Activated naive CD4-positive, alpha-beta T cell (primary cell): ENCODE data around the gene DPM3.
"Not testable (repeated sequence)": the region's sequence is repeated elsewhere in the genome, so short reads cannot be mapped to it uniquely, and the experiment has no call there.

ENCODE experiments used
- DNase-seq, 4 experiments: peaks; one replicate each; lab custom pipeline; 2025; lab: John Stamatoyannopoulos, UW

The DPM3 gene

GRCh38 chr1:155139895-155140629, at the start of gene DPM3:
TSS of gene DPM3 (minus strand) at chr1:155140531. CDS start at chr1:155140240, 291 bp downstream.
- peak; percentile 50 to 83 (median 76) for DNase-seq

- not testable (repeated sequence) for DNase-seq
Measured at GRCh38 chr1:155189926-155190325, 49.6 kb upstream of the DPM3 start.

DNA sequence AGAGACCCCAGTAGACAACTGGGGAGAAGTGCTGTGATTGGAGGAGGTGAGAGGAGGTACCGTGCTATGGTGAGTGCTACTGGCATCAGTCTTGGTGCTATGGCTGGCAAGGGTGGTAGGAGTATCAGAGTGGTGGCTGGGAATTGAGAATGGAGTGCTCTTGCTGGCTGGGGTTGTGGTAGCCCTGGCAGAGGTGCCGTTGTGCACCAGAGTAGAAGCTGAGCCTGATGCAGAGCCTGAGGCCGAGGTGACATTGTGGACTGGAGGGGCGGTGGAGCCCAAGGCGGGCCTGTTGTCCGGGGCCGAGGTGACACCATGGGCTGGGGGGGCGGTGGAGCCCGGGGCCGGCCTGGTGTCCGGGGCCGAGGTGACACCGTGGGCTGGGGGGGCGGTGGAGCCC, 47.9 kb upstream of the DPM3 start:
- no peak for DNase-seq

GRCh38 chr1:155187456-155187891, 47.1 kb upstream of the DPM3 start:
- DNase-seq = no peak

DNA sequence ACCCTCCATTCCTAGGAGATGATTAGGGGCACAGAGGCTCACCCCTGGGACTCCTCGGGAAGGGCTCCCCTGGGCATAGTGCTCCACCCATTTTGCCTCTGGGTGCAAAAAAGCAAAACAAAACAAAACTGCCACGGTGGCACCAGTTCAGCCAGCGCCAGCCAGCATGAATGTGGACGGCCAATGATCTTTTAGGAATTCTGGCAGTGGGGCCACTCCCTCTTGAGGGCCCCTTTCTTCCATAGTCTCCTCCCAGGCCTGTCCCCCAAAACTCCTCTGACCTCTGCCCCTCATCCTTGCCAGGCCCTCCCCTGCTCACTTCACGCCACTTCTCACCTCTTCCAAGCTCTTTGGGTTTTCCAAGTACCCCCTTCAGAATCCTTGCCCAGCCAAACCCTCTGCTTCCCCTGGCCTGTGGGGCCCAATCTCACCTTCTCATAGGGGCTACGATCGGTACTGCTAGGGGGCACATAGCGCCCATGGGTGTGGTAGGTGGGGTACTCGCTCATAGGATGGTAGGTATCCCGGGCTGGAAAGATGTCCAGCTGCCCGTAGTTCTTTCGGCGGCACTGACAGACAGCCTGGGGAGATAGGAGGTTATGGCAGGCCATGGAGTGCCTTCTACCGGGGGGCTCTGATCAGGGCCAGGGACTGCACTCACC, 46.6 kb upstream of the DPM3 start:
- no peak for DNase-seq

GRCh38 chr1:155186067-155186793, 45.9 kb upstream of the DPM3 start:
- no peak for DNase-seq

DNA sequence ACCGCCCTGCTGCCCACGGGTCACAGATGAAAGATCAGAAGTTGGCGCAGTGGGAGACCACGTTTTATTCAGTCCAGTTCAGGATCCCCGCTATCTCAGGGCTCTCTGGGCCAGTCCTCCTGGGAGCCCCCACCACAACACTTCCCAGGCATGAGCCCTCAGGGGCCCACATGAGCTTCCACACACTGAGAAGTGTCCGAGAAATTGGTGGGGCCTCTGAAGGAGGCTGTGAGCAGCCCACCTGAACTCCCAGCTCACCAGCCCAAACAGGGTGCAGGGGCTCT, 45.4 kb upstream of the DPM3 start:
- DNase-seq = no peak

DNA sequence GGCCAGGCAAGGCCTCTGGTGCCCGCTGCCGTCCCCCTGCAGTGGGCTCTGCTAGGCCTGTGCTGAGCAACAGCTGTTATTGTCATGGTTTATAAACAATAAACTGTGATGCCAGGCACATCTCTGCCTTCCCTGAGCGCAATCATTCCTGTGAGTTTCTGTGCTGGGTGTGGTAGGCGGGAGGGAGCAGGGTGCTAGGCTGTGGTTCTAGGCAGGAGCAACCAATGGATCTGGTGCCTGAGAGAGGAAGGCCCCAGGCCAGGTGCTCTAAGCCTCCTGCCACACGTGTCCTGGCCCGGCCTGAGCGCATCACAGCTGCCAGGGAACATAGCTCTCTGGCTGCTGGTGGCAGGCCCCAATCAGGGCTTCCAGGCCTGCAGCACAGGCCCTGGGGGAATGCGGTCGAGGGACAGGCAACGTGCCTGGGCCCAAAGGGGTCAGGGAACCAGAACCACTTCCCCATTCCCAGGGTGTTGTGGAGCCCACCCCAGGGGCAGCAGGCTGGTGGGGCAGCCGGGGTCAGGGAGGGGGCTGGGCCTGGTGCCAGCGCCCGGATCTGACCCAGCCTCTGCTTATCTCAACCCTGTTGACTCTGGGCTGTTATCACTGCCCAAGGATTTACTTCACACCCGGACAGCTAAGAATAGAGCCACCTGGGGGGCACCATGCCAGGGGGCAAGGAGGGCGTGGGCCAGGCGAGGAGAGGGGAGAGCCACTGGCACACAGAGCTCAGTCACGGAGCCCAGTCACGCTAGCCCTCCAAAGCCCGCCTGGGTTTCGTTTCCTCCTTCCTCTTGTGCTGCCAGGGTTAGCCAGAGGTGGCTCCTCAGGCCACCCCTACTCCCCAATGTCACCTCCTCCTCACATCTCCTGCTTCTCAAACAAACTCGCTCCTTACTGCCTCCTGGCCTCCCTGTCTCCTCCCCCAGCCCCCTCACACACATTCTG, 44.8 kb upstream of the DPM3 start:
- no peak for DNase-seq

DNA sequence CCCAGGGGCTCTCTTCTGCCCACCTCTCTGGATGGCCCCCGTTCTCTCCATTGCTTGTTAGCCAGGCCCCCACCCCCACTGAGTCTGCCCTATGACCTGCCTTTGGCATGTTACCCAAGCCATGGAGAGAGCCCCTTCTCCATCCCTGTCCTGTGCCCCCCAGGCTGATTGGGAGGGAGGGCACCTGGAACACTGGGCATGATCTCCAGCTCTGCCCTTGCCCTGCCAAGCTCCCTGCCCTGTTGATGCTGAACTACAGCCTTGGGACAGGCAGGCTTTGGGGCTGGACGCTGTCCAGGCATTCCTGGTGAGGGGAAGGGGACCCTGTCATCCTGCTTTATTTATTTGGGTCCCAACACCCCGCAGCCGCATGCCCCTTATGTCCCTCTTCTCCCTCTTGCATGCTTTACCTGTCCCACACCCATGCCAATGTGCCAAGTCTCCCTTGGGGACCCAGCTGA, 44.0 kb upstream of the DPM3 start:
- no peak for DNase-seq

DNA sequence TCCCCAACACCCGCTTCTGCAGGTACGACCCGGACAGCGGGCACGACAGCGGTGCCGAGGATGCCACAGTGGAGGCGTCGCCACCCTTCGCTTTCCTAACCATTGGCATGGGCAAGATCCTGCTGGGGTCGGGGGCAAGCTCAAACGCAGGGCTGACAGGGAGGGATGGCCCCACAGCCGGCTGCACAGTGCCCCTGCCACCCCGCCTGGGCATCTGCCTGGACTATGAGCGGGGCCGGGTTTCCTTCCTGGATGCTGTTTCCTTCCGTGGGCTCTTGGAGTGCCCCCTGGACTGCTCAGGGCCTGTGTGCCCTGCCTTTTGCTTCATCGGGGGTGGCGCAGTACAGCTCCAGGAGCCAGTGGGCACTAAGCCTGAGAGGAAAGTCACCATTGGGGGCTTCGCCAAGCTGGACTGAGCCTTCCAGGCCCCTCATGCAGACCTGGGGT, 43.5 kb upstream of the DPM3 start:
- no peak for DNase-seq

DNA sequence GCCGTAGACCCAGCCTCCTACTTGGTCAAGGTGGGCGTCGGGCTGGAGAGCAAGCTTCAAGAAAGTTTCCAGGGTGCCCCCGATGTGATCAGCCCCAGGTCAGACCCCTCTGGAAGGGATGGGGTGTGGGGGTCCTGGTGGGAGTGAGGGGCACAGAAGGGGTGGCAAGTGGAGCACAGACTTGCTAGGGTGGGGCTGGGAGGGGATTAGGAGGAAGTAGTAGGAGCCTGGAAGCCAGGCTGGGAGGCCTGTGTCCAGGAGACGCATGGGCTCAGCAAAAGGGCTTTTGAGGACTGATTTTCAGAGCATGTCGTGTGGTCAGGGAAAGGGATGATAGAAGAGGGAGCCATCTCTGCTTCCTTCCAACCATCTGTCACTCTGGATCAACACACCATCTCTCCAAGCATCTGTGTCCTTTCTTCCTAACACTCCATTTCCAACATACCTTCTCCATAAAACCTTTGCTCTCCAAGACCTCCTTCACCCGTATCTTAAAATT, 41.8 kb upstream of the DPM3 start:
- DNase-seq = no peak

DNA sequence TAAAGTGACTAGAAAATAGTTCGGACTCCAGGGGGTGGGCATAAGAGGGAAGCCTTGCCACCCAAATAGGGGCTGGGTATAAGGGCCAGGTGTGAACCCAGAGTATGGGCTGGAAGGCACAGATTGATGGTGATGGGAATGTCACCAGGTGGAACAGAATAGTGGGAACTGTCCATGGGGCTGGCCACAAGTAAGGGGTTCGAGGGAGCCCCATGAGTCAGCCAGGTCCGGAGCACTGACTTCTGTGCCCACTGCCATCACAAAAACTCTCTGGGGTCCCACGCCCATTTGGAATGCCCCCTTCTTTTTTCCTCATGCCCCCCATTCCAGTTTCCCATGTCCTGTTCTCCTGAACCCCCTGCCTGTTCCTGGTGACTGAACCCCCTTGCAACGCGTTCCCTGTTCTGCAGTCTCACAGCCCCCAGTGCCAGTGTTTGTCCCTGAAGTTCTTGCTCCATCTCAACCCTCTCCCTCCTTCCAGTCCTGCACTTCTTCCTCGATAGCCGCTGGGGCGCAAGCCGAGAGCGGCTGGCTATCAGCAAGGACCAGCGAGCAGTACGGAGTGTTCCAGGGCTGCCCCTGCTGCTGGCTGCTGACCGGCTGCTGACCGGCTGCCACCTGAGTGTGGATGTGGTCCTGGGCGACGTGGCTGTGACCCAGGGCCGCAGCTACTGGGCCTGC, 41.2 kb upstream of the DPM3 start:
- no peak for DNase-seq

GRCh38 chr1:155179112-155180031, 39.0 kb upstream of the DPM3 start:
- no peak for DNase-seq

DNA sequence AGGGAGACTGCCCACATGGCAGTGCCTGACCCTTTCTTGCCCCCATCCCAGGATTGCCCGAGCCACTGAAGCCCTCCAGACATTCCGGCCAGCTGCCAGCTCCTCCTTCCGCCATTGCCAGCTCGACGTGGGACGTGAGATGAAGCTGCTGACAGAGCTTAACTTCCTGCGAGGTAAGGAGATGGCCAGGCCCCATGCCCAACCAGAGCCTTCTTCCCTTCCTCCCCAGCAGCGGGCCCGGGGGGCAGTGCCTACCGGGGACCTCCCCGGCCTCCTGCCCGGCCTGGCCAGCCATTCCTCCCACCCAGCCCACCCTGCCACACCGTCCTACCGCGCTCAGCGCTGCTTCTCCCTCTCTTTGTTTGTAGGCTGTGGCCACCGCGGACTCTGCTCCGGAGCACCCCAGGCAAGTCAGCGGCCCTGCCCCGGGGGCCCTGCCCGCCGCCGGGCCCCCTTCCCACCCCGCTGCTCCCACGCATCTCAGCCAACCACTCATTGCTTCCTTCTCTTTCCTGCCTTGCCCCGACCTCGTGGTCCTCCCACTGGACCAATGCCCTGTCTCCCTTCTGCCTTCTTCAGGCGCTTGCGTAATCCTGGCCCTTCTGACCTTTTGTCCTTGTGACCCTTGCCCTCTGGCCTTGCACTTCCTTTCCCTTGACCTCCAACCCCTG, 38.2 kb upstream of the DPM3 start:
- DNase-seq = no peak

DNA sequence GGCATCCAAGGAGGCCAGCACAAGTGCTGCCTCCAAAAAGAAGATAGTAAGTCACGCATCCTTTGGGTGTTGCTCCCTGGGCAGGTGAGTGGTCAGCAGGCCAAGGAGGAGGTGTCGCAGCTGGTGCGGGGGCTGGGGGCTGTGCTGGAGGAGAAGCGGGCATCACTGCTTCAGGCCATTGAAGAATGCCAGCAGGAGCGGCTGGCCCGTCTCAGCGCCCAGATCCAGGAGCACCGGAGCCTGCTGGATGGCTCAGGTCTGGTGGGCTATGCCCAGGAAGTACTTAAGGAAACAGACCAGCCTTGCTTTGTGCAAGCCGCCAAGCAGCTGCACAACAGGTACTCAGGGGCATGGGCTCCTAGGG, 37.6 kb upstream of the DPM3 start:
- DNase-seq = no peak

GRCh38 chr1:155177192-155177917, 37.0 kb upstream of the DPM3 start:
- DNase-seq = no peak

- peak; percentile 63 to 80 (median 76) for DNase-seq
Measured at GRCh38 chr1:155176544-155177071, 36.3 kb upstream of the DPM3 start.

DNA sequence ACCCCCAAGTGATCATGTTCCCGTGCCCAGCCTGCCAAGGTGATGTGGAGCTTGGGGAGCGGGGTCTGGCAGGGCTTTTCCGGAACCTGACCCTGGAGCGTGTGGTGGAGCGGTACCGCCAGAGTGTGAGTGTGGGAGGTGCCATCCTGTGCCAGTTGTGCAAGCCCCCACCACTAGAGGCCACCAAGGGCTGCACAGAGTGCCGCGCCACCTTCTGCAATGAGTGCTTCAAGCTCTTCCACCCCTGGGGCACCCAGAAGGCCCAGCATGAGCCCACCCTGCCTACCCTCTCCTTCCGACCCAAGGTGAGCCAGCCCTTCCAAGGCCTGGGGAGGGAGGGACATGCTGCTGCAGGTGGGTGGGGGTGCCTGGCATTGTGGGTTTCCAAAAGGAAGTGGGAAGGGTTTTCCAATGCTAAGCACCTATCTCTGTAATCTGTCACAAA, 35.6 kb upstream of the DPM3 start:
- peak in 1 of 4 experiments; percentile 7 for DNase-seq
